Measurements from ENCODE around the gene CEP55. TPM values are rescaled to one million over a fixed set of nuclear protein-coding genes. Genes with fewer than 3 reads are reported as not detected.

CEP55 gene
- total and polyA plus RNA-seq, 2 of the 8 experiments (the other 6 are each of a cell fraction or from before 2014, with no cell fraction given), result 7.0 to 19.6 TPM

DNA sequence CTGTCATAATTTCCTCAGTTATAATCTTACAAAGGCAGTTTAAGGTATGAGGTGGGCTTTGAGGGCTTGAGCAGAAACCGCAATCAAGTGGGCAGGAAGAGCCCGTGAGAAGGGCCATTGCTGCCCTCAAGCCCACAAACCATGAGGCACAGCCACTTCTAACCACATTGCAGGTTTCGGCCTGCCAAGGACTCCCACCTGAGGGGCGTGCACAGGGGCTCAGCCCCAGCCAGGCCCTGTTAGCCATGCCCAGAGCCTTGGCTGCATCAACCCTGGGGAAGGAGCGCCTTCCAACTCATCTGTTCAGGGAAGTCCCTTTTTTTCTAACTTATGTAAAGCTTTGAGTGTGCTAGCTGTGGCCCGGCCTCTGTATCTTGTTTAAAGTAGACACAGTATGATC is 64.1 kb downstream of the CEP55 start:
- no peak overlapping the region for H4K91ac ChIP-seq (replicated peaks; ENCODE audit: insufficient read length, low read length)
- H2BK15ac ChIP-seq (ENCODE audit: low read length), result no peak overlapping the region
- H3K56ac ChIP-seq (replicated peaks; ENCODE audit: insufficient read length, low read depth, low read length), result no peak overlapping the region
- H3K14ac ChIP-seq (ENCODE audit: insufficient read length), result no peak overlapping the region
- H2AK5ac ChIP-seq (ENCODE audit: low read depth, low read length), result no peak overlapping the region
- FAIRE-seq (no peak), DNase-seq (ENCODE audit: low read depth in 1 of 2, low spot score in 2 of 2) (no peak)
- H2BK12ac ChIP-seq (ENCODE audit: low read depth, low read length), result no peak overlapping the region
- no peaks in the 10 kb centered on the region for H3K36me3 ChIP-seq (ENCODE audit: control insufficient read depth in 2 of 4, insufficient read depth in 4 of 4, low read length in 3 of 4)
- no peaks in the 10 kb centered on the region for H3K79me1 ChIP-seq (ENCODE audit: low read depth, low read length)
- CTCF ChIA-PET (ENCODE audit: partially characterized antibody), result interaction anchor here (1.0 to 1.9 kb wide), 4 partner anchors 9 to 120 kb away, joined by 3 to 4 read pairs (median 4); no protein-coding TSS in a partner anchor
- WGBS, 2 experiments (ENCODE audit: extremely low coverage in 1 of 2, insufficient coverage in 1 of 2, insufficient read length in 1 of 2, insufficient replicate concordance in 2 of 2, low coverage in 1 of 2, low lambda C conversion rate in 2 of 2, missing lambda C conversion rate in 1 of 2), result 94% methylated on average over 6 of the region's 6 CpGs; no CpG with 5 or more reads in 1 of the 2 experiments
- H3K23ac ChIP-seq (ENCODE audit: insufficient read length), result no peak overlapping the region
- POLR2A ChIA-PET (ENCODE audit: partially characterized antibody), result no interaction called here
- no peaks in the 10 kb centered on the region for H3K9me3 ChIP-seq (ENCODE audit: insufficient read depth in 2 of 2, low read depth in 1 of 2, low read length in 1 of 2)
- no peak overlapping the region for H3K18ac ChIP-seq (ENCODE audit: extremely low read depth, low read length)
- H2BK20ac ChIP-seq (ENCODE audit: low read length), result no peak overlapping the region
- no peaks in the 10 kb centered on the region for H3K4me1 ChIP-seq (replicated peaks in 1 of 4; ENCODE audit: control insufficient read depth in 3 of 4, insufficient read depth in 4 of 4, low read length in 3 of 4)
- no peak overlapping the region for H4K5ac ChIP-seq (ENCODE audit: insufficient read length, low read depth, low read length)
- peaks cover 0 to 2% of the 10 kb centered on the region in 2 experiments for H4K20me1 ChIP-seq (replicated peaks in 1 of 2; ENCODE audit: control insufficient read depth in 1 of 2, insufficient read depth in 2 of 2, low read length in 2 of 2)
- H3K4me3 ChIP-seq (ENCODE audit: extremely low read depth in 1 of 4, insufficient read depth in 2 of 4, low read depth in 3 of 4, low read length in 4 of 4), result no peak overlapping the region
- no peaks in the 10 kb centered on the region for H3K79me2 ChIP-seq (ENCODE audit: control insufficient read depth in 1 of 2, insufficient read depth in 2 of 2, low read length in 2 of 2)
- no peak overlapping the region for H3K4me2 ChIP-seq (ENCODE audit: insufficient read depth in 1 of 2, low read depth in 2 of 2, low read length in 2 of 2)
- H3K23me2 ChIP-seq (ENCODE audit: low read depth, low read length), result no peaks in the 10 kb centered on the region
- H3K4ac ChIP-seq (replicated peaks; ENCODE audit: insufficient read length, low read depth, low read length), result no peak overlapping the region
- no peak overlapping the region for H3K9ac ChIP-seq (replicated peaks in 1 of 4; ENCODE audit: extremely low read depth in 1 of 4, low read depth in 3 of 4, low read length in 3 of 4)
- H3K27me3 ChIP-seq (replicated peaks in 1 of 4; ENCODE audit: control insufficient read depth in 3 of 4, extremely low read depth in 1 of 4, insufficient read depth in 3 of 4, low read length in 3 of 4), result peaks cover 2 to 13% (median 11%) of the 10 kb centered on the region in 4 experiments
- H4K8ac ChIP-seq (ENCODE audit: extremely low read depth, insufficient read depth, low read length), result no peak overlapping the region
- H3K27ac ChIP-seq (ENCODE audit: low read depth, low read length), result no peak overlapping the region
- H2BK5ac ChIP-seq (ENCODE audit: low read depth, low read length), result no peak overlapping the region
- no peak overlapping the region for H2AFZ ChIP-seq (ENCODE audit: low read length)
- H2BK120ac ChIP-seq (replicated peaks; ENCODE audit: low read depth, low read length), result no peak overlapping the region
- TF ChIP-seq GTF2F1 (IDR thresholded peaks at IDR 0.05; ENCODE audit: borderline replicate concordance, low read depth, low read length) (no peak), BCL11A (IDR thresholded peaks at IDR 0.05; ENCODE audit: low read depth in 2 of 2, low read length in 2 of 2) (no peak), HDAC2 (IDR thresholded peaks at IDR 0.05; ENCODE audit: borderline replicate concordance in 1 of 2, low read depth in 2 of 2, low read length in 2 of 2) (no peak), SP2 (IDR thresholded peaks at IDR 0.05; ENCODE audit: low read length) (no peak), JUN (IDR thresholded peaks at IDR 0.05; ENCODE audit: low read depth, low read length) (no peak), CHD2 (IDR thresholded peaks at IDR 0.05; ENCODE audit: low read length) (no peak), TCF12 (IDR thresholded peaks at IDR 0.05; ENCODE audit: low read depth, low read length) (no peak), KDM1A (IDR thresholded peaks at IDR 0.05; ENCODE audit: borderline replicate concordance, low read length) (no peak), KDM5A (IDR thresholded peaks at IDR 0.05; ENCODE audit: low read length) (no peak), ZNF274 (IDR thresholded peaks at IDR 0.05; ENCODE audit: borderline replicate concordance, extremely low read depth, low read length) (no peak)
- TF ChIP-seq, protein P1, sequence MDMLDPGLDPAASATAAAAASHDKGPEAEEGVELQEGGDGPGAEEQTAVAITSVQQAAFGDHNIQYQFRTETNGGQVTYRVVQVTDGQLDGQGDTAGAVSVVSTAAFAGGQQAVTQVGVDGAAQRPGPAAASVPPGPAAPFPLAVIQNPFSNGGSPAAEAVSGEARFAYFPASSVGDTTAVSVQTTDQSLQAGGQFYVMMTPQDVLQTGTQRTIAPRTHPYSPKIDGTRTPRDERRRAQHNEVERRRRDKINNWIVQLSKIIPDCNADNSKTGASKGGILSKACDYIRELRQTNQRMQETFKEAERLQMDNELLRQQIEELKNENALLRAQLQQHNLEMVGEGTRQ (IDR thresholded peaks at IDR 0.05; ENCODE audit: low read length), result no peak
- TF ChIP-seq, protein P2, sequence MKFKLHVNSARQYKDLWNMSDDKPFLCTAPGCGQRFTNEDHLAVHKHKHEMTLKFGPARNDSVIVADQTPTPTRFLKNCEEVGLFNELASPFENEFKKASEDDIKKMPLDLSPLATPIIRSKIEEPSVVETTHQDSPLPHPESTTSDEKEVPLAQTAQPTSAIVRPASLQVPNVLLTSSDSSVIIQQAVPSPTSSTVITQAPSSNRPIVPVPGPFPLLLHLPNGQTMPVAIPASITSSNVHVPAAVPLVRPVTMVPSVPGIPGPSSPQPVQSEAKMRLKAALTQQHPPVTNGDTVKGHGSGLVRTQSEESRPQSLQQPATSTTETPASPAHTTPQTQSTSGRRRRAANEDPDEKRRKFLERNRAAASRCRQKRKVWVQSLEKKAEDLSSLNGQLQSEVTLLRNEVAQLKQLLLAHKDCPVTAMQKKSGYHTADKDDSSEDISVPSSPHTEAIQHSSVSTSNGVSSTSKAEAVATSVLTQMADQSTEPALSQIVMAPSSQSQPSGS (IDR thresholded peaks at IDR 0.05; ENCODE audit: low read length), result no peak

All from H1 (cell line).